GM18861 (cell line): Measurements from ENCODE around the gene RNU7-1.

Experiments
- ATAC-seq: cut with Tn5 transposase; IDR thresholded peaks from one replicate; pipeline ENCODE4 v1.9.1; 2021; ENCODE audit not compliant: unreplicated experiment

RNU7-1 gene

DNA sequence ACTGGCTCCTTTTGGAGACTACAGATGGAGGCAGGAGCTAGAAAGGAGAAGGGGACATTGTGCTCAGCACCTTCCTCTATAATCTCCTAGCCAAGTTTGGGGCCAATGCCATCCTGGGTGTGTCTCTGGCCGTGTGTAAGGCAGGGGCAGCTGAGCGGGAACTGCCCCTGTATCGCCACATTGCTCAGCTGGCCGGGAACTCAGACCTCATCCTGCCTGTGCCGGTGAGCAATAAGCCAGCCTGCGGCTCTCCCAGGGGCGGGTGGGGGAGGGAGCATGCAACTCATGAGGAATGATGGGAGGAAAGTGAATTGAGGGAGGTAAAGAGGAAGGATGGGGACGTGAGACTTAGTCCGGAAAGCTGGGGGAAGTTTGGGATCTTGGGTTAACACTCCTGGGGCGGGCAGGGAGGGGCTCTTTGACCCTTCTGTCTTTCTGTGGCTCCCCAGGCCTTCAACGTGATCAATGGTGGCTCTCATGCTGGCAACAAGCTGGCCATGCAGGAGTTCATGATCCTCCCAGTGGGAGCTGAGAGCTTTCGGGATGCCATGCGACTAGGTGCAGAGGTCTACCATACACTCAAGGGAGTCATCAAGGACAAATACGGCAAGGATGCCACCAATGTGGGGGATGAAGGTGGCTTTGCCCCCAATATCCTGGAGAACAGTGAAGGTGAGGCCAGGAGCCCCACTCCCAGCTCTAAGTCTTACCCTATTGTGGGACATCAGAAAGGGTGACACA, 26.0 kb upstream of the RNU7-1 start:
- no peak for ATAC-seq

- ATAC-seq = no peak
Measured at GRCh38 chr12:6919588-6919987, 24.0 kb upstream of the RNU7-1 start.

DNA sequence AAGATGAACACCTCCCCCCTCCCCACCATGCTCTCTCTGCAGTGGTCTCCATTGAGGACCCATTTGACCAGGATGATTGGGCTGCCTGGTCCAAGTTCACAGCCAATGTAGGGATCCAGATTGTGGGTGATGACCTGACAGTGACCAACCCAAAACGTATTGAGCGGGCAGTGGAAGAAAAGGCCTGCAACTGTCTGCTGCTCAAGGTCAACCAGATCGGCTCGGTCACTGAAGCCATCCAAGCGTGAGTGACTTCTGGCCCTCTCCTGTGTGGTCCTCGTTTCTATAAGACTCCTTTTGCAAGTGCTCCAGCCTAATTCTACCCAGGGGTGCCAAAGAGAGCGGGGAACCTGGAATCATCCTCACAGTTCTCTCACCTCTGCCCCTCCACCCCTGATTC, 22.1 kb upstream of the RNU7-1 start:
- ATAC-seq = no peak

GRCh38 chr12:6921996-6922946, 21.3 kb upstream of the RNU7-1 start:
- no peak for ATAC-seq

GRCh38 chr12:6923003-6923732, 20.4 kb upstream of the RNU7-1 start:
- ATAC-seq = no peak

GRCh38 chr12:6923851-6924250, 19.8 kb upstream of the RNU7-1 start:
- ATAC-seq = no peak

- ATAC-seq = no peak
Measured at GRCh38 chr12:6925239-6925539, 18.4 kb upstream of the RNU7-1 start.

DNA sequence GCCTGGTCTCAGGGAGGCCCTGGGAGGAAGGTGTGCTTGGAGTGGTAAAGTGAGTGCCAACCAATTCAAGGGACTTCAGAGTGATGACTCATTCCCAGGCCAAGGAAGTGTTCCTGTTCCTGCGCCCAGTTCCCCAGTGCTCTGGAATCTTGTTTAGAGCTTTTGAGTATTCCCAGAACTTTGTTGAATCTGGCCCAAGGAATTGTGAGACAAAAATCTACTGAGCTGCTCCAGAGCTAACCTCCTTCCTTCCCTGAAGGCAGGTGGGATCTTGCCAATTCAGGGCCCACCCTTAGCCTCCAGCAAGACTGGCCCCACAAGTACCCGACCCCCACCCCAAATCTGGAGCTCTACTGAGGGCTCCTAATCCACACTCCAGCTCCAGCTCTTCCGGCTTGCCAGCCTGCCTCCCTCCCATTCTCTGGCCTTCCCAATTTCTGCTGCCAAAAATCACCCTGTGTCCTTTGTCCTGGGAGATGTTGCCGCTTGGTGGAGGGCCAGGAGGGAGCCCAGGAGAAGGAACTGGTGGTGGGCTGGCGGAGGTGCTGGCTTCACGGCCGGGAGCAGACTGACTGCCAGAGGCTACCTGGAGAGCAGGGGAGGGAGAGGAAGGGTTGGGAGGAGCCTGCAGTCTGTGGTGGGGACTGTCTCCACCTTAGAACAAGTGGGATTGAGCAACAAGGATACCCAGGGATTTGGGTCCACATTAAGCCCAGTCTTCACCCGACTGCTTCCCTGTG, 17.9 kb upstream of the RNU7-1 start:
- ATAC-seq = no peak

DNA sequence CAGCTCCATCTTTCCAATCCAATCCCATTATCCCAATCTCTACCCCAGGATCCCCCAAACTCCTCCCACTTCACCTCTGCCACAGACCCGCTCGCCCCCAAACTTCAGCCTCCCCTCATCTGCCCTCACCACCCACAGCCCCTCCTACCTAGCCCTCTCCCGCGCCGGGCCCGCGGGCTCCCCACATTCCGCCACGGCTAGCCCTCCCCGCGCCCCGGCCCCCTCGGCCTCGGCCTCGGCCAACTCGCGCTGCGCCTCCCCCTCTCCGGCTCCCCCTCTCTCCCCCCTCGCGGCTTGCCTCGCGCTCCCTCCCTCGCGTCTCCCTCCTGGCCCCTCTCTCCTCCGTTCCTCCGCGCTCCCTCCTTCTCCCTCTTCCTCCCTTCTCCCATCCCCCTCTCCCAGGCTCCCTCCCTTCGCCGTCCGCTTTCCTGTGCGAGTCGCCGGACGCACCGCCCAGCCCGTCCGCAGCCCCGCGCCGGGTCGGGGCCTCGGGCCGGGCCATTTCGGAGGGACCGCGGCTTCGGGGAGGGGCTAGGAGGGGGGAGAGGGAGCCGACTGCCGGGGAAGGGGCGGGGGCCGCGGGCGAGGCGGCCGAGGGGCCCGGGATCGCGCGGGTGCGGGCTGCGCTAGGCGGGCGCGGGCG, 16.1 kb upstream of the RNU7-1 start, which contains the start of gene ATN1:
Gene ATN1 (plus strand): TSS at position 581 of the 643 bp plus-strand sequence. CDS start 6,043 bp downstream, outside the sequence.
- no peak for ATAC-seq

DNA sequence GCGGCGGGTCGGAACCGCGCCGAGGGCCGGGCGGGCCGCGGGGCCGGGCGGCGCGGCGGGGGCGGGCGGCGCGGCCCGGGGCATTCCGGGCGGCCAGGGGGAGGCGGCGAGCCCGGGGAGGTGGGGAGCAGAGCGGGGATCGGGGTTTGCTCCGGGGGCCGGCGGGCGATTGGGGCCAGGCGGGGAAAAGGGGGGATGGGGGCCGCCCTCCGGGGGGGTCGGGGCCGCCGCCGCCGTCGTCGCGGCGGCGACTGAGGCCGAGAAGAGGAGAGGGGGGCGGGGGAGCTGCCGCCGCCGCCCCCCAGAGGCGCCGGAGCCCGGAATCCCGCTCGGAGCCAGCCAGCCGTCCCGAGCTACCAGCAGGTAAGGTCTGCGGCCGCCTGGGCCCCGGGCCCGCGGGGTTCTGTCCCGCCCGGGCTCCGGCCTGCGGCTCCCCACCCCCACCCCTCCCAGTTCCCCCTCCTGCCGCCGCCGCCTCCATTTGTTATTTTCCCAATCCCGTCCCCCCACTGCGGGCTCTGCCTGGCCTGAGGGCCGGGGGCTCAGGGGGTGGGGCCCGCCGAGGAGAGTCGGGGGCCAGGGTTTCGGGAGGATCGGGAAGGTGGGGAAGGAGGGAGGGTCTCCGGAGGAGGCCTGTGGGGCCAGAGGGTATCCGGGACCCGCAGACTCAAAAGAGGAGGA, 15.5 kb upstream of the RNU7-1 start:
- ATAC-seq = no peak

- ATAC-seq = no peak
Measured at GRCh38 chr12:6928703-6929407, 14.8 kb upstream of the RNU7-1 start.

- no peak for ATAC-seq
Measured at GRCh38 chr12:6929466-6930452, 13.9 kb upstream of the RNU7-1 start.

DNA sequence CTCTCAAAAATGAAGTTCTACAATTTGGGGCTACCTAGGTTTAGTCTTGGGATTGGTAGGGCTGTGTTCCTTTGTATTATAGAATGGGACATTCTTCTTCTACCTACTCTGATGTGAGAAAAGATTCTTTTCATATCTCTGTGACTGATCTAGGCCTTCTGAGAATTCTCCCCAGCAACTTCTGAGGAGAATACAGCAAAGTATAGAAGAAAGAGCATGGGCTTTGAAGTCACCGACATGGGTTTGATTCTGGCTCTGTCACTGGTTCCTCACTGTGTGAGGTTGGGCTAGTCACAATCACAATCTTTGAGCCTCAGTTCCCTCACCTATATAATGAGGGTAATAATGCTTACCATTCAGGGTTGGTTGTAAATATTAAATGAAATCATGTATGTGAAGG, 10.8 kb upstream of the RNU7-1 start:
- ATAC-seq = no peak

GRCh38 chr12:6934110-6934509, 9.5 kb upstream of the RNU7-1 start:
- no peak for ATAC-seq

DNA sequence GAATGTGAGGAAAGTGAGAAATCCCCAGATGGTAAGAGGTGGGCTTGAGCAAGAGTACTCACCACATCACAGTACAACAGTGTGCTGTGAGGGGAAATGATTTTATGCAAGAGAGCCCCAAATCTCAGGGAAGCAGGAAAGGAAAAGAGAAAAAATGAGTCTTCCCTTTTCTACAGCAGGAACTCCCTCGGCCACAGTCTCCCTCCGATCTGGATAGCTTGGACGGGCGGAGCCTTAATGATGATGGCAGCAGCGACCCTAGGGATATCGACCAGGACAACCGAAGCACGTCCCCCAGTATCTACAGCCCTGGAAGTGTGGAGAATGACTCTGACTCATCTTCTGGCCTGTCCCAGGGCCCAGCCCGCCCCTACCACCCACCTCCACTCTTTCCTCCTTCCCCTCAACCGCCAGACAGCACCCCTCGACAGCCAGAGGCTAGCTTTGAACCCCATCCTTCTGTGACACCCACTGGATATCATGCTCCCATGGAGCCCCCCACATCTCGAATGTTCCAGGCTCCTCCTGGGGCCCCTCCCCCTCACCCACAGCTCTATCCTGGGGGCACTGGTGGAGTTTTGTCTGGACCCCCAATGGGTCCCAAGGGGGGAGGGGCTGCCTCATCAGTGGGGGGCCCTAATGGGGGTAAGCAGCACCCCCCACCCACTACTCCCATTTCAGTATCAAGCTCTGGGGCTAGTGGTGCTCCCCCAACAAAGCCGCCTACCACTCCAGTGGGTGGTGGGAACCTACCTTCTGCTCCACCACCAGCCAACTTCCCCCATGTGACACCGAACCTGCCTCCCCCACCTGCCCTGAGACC, 8.0 kb upstream of the RNU7-1 start:
- ATAC-seq = no peak

- no peak for ATAC-seq
Measured at GRCh38 chr12:6936194-6936635, 7.4 kb upstream of the RNU7-1 start.
